Liver (tissue), 5 donors: Measurements from ENCODE around the gene SEMA7A. TPM values are rescaled to one million over a fixed set of nuclear protein-coding genes. Genes with fewer than 3 reads are reported as not detected.

Experiments
- polyA plus RNA-seq, 2 donors: library from polyadenylated mRNA; stranded (reverse) in 1 of 2; unstranded in 1 of 2; fragments of 200-250 nt in 1 of 2; fragments of >200 nt in 1 of 2; fragmentation: Nextera tagmentation in 1 of 2; extraction: Ambion mirVana in 1 of 2; gene quantifications; one replicate each; pipeline versions ENCODE4 v1.2.1 to v1.2.3, GENCODE V29; 2013 to 2015
- small RNA-seq: library from RNA; depleted of rRNA; stranded (forward); fragments of <200 nt; gene quantifications from one replicate; pipeline ENCODE3, GENCODE V24; 2014
- total RNA-seq, 2 donors: library from RNA; depleted of rRNA; stranded (reverse); fragments of >200 nt; gene quantifications; one replicate each; pipeline ENCODE4 v1.2.3, GENCODE V29; 2014
- donor health status: healthy.
- donor health status: healthy.
- donor health status: healthy.

SEMA7A gene
- total and polyA plus RNA-seq, 4 donors, result 0.14 to 18.1 (median 1.4) TPM

Small RNA genes lying within 50 kb of the gene (small RNA-seq; reads per million reads assigned to genes)
- gene MIR6881, result not detected

Other genes with a start within 250 kb of the SEMA7A start
- gene STRA6, start 231.2 kb downstream of the SEMA7A start, total RNA-seq, result 1 to 10 TPM in 1 of 2 donors, not detected in 1; 3.1 TPM
- gene STRA6, start 231.2 kb downstream of the SEMA7A start, polyA plus RNA-seq, result not detected
- gene CCDC33, start 197.6 kb downstream of the SEMA7A start, total RNA-seq, result not detected
- gene CCDC33, start 197.6 kb downstream of the SEMA7A start, polyA plus RNA-seq, result not detected
- 1 to 10 TPM in 1 of 2 donors, under 1 TPM in 1; 0.47 to 2.3 TPM for gene CYP11A1, start 66.3 kb downstream of the SEMA7A start, total RNA-seq
- gene CYP11A1, start 66.3 kb downstream of the SEMA7A start, polyA plus RNA-seq, result 1 to 10 TPM; 1.5 to 2.2 TPM
- 10 to 100 TPM; 12.7 to 17.6 TPM for gene UBL7, start 27.2 kb upstream of the SEMA7A start, total RNA-seq
- 10 to 100 TPM; 18.9 to 19.5 TPM for gene UBL7, start 27.2 kb upstream of the SEMA7A start, polyA plus RNA-seq
- 1 to 10 TPM; 3.6 to 6.6 TPM for gene ARID3B, start 107.3 kb upstream of the SEMA7A start, total RNA-seq
- 1 to 10 TPM; 1.4 to 1.8 TPM for gene ARID3B, start 107.3 kb upstream of the SEMA7A start, polyA plus RNA-seq
- gene CLK3, start 181.9 kb upstream of the SEMA7A start, total RNA-seq, result 10 to 100 TPM; 35.1 to 66.8 TPM
- gene CLK3, start 181.9 kb upstream of the SEMA7A start, polyA plus RNA-seq, result 10 to 100 TPM; 20.1 to 21.8 TPM